T-cell (primary cell): ENCODE results near the gene RAB30. TPM values are rescaled to one million over a fixed set of nuclear protein-coding genes. Genes with fewer than 3 reads are reported as not detected.
"Not testable (repeated sequence)": the region's sequence is repeated elsewhere in the genome, so short reads cannot be mapped to it uniquely, and the experiment has no call there.

ENCODE experiments used
- ATAC-seq, 4 experiments: fragments of 200-7000 bp in 3 of 4; fragments of 150-1000 bp in 1 of 4; cut with Tn5 transposase; replicated peaks in 1 of 4; 1 replicate in 3 of 4; 2 replicates in 1 of 4; pipeline ENCODE4 v1.10.0; 2021; ENCODE audit warnings: moderate library complexity in 3 of 4, mild to moderate bottlenecking in 2 of 4, moderate number of reproducible peaks in 1 of 4
- CTCF ChIA-PET, 2 donors: fragments of 300-600 bp; sonication (Branson Sonifier 250); formaldehyde crosslinking; loops; one replicate each; lab custom pipeline; 2022; ENCODE audit warnings: antibody characterized with exemption in 2 of 2; lab: Charles Lee
- POLR2A ChIA-PET, 2 donors: fragments of 300-600 bp; sonication (Branson Sonifier 250); formaldehyde crosslinking; loops; one replicate each; lab custom pipeline; 2022; ENCODE audit warnings: antibody characterized with exemption in 2 of 2; lab: Charles Lee
- DNase-seq, 35 experiments: peaks; one replicate each; pipeline versions ENCODE4 v3.0.0 to v3.0.0-alpha.2; 2013 to 2023
- H3K27ac ChIP-seq: one replicate; pipeline ENCODE4 v1.5.1; 2013; ENCODE audit warnings: low read length
- H3K27me3 ChIP-seq, 2 experiments: replicated peaks in 1 of 2; 1 replicate in 1 of 2; 2 replicates in 1 of 2; pipeline versions ENCODE4 v1.6.1 to v1.7.0; 2013; ENCODE audit warnings: low read length in 1 of 2, mixed read lengths in 1 of 2; ENCODE audit not compliant: control insufficient read depth in 2 of 2, insufficient read depth in 2 of 2; ENCODE audit errors: extremely low read depth in 1 of 2
- H3K36me3 ChIP-seq, 2 donors: 1 replicate in 1 of 2; 2 replicates in 1 of 2; pipeline versions ENCODE4 v1.6.1 to v1.7.0; 2013; ENCODE audit warnings: low read length in 1 of 2; ENCODE audit not compliant: control insufficient read depth in 2 of 2, insufficient read depth in 1 of 2; ENCODE audit errors: extremely low read depth in 1 of 2
- H3K4me1 ChIP-seq, 2 experiments: 1 replicate in 1 of 2; 2 replicates in 1 of 2; pipeline versions ENCODE4 v1.6.1 to v1.7.0; 2013; ENCODE audit warnings: low read length in 2 of 2, mixed read lengths in 1 of 2; ENCODE audit not compliant: insufficient read depth in 2 of 2, control insufficient read depth in 1 of 2; ENCODE audit errors: extremely low read depth in 1 of 2
- H3K4me3 ChIP-seq, 2 donors: 1 replicate in 1 of 2; 2 replicates in 1 of 2; pipeline versions ENCODE4 v1.5.1 to v1.7.0; 2013; ENCODE audit warnings: mild to moderate bottlenecking in 2 of 2, low read length in 1 of 2, moderate library complexity in 1 of 2; ENCODE audit not compliant: control insufficient read depth in 1 of 2; ENCODE audit errors: extremely low read depth in 1 of 2
- H3K9me3 ChIP-seq: 2 replicates; pipeline ENCODE4 v1.7.0; 2013
- H3K27ac Mint-ChIP-seq, 2 donors: one replicate each; pipeline ENCODE4 v1.8.0; 2020 to 2021; ENCODE audit warnings: mild to moderate bottlenecking in 2 of 2, mixed read lengths in 2 of 2
- H3K27me3 Mint-ChIP-seq, 2 donors: one replicate each; pipeline ENCODE4 v1.8.0; 2021 to 2022; ENCODE audit warnings: mixed read lengths in 2 of 2
- H3K36me3 Mint-ChIP-seq: one replicate; pipeline ENCODE4 v1.8.0; 2021; ENCODE audit warnings: mixed read lengths
- H3K4me1 Mint-ChIP-seq, 3 donors: one replicate each; pipeline ENCODE4 v1.8.0; 2020 to 2022; ENCODE audit warnings: mixed read lengths in 3 of 3, mild to moderate bottlenecking in 1 of 3
- H3K4me3 Mint-ChIP-seq, 3 donors: one replicate each; pipeline ENCODE4 v1.8.0; 2020 to 2022; ENCODE audit warnings: mild to moderate bottlenecking in 3 of 3, mixed read lengths in 3 of 3, moderate library complexity in 3 of 3
- H3K9me3 Mint-ChIP-seq, 3 donors: one replicate each; pipeline ENCODE4 v1.8.0; 2020 to 2022; ENCODE audit warnings: mixed read lengths in 3 of 3
- WGBS: methylation state at CpG from one replicate; pipeline ENCODE4 v1.1.5; 2013; ENCODE audit warnings: missing lambda C conversion rate; ENCODE audit not compliant: insufficient coverage; 5-methylcytosine and 5-hydroxymethylcytosine counted together
- total RNA-seq, 35 experiments: library from RNA in 6 of 35; stranded (reverse) in 6 of 35; fragments of 120-200 nt in 1 of 35; gene quantifications; one replicate each; pipeline versions ENCODE4 v1.2.1 to v1.2.4 and lab custom pipeline; 2013 to 2026

Gene RAB30
- total RNA-seq, 5 donors from 2014 or later (not counting 1 experiment from before 2014, with no cell fraction given), result 18.6 to 44.5 (median 20.1) TPM

- Mint-ChIP-seq H3K4me3 (no peak overlapping the region), H3K27ac (no peak overlapping the region), H3K4me1 (peaks cover 13 to 20% (median 14%) of the 10 kb centered on the region in 3 donors), H3K27me3 (no peaks in the 10 kb centered on the region), H3K36me3 (no peaks in the 10 kb centered on the region), H3K9me3 (peaks cover 0 to 17% (median 5%) of the 10 kb centered on the region in 3 donors)
- peaks cover under 1% of the 10 kb centered on the region for H3K9me3 ChIP-seq
- H3K4me3 ChIP-seq, result no peak overlapping the region
- no peak for DNase-seq
- no peaks in the 10 kb centered on the region for H3K27me3 ChIP-seq
- ATAC-seq, result no peak
- ChIA-PET CTCF (interaction anchor here in 1 of 2 donors (0.7 kb wide), 1 partner anchor 17 kb away, joined by 3 read pairs; no protein-coding TSS in a partner anchor), POLR2A (no interaction called here)
- WGBS, result 87% methylated on average over 2 of the region's 2 CpGs
- H3K4me1 ChIP-seq, result no peaks in the 10 kb centered on the region
- H3K27ac ChIP-seq, result no peak overlapping the region
- no peaks in the 10 kb centered on the region for H3K36me3 ChIP-seq
These were observed 127.5 kb downstream of the RAB30 start for GRCh38 chr11:82944198-82944597.

- CTCF ChIA-PET, result interaction anchor here in 1 of 2 donors (0.7 kb wide), 1 partner anchor 16 kb away, joined by 3 read pairs; no protein-coding TSS in a partner anchor
- H3K27ac ChIP-seq, H3K9me3 ChIP-seq, H3K27me3 ChIP-seq, H3K27ac Mint-ChIP-seq, H3K4me3 Mint-ChIP-seq, DNase-seq, POLR2A ChIA-PET, H3K4me1 ChIP-seq, H3K36me3 ChIP-seq, H3K36me3 Mint-ChIP-seq, H3K27me3 Mint-ChIP-seq, ATAC-seq, H3K4me3 ChIP-seq: not testable (repeated sequence)
- WGBS, result 100% methylated on average over 1 of the region's 1 CpG
- H3K4me1 Mint-ChIP-seq, result peaks cover 13 to 20% (median 14%) of the 10 kb centered on the region in 3 donors
- H3K9me3 Mint-ChIP-seq, result peaks cover 0 to 16% (median 5%) of the 10 kb centered on the region in 3 donors
These were observed 128.3 kb downstream of the RAB30 start for GRCh38 chr11:82943430-82943829.

GRCh38 chr11:82942376-82942775 lies 129.3 kb downstream of the RAB30 start:
- H3K4me1 ChIP-seq, result no peaks in the 10 kb centered on the region
- Mint-ChIP-seq H3K36me3 (no peaks in the 10 kb centered on the region), H3K27ac (peak overlapping the region in 1 of 2 donors; percentile 28), H3K27me3 (no peaks in the 10 kb centered on the region), H3K4me1 (peaks cover 10 to 18% (median 13%) of the 10 kb centered on the region in 3 donors), H3K9me3 (peaks cover 0 to 16% (median 5%) of the 10 kb centered on the region in 3 donors), H3K4me3 (no peak overlapping the region)
- no peak overlapping the region for H3K4me3 ChIP-seq
- no peak overlapping the region for H3K27ac ChIP-seq
- DNase-seq, result no peak
- H3K36me3 ChIP-seq, result no peaks in the 10 kb centered on the region
- WGBS, result 100% methylated on average over 2 of the region's 2 CpGs
- no peaks in the 10 kb centered on the region for H3K27me3 ChIP-seq
- ChIA-PET CTCF (interaction anchor here in 1 of 2 donors (0.6 to 1.2 kb wide), 2 partner anchors 11 to 15 kb away, joined by 3 to 4 read pairs; no protein-coding TSS in a partner anchor), POLR2A (interaction anchor here in 1 of 2 donors (0.7 to 1.2 kb wide), 2 partner anchors 15 to 138 kb away, joined by 3 to 4 read pairs; no protein-coding TSS in a partner anchor)
- ATAC-seq, result no peak
- H3K9me3 ChIP-seq, result no peaks in the 10 kb centered on the region

GRCh38 chr11:82939456-82939855 lies 132.2 kb downstream of the RAB30 start:
- Histone ChIP-seq H3K4me3 (no peak overlapping the region), H3K36me3 (no peaks in the 10 kb centered on the region), H3K9me3 (no peaks in the 10 kb centered on the region), H3K4me1 (no peaks in the 10 kb centered on the region), H3K27me3 (no peaks in the 10 kb centered on the region), H3K27ac (no peak overlapping the region)
- Mint-ChIP-seq H3K4me1 (peaks cover 10 to 16% (median 13%) of the 10 kb centered on the region in 3 donors), H3K36me3 (no peaks in the 10 kb centered on the region), H3K27me3 (no peaks in the 10 kb centered on the region), H3K4me3 (no peak overlapping the region), H3K9me3 (peaks cover 0 to 16% (median 5%) of the 10 kb centered on the region in 3 donors), H3K27ac (no peak overlapping the region)
- no CpG with 5 or more reads among the region's 2 CpGs for WGBS
- ChIA-PET CTCF (interaction anchor here in 1 of 2 donors (0.6 kb wide), 1 partner anchor 172 kb away, joined by 3 read pairs; no protein-coding TSS in a partner anchor), POLR2A (no interaction called here)
- no peak for DNase-seq
- ATAC-seq, result no peak

- H3K27ac ChIP-seq, result no peak overlapping the region
- peaks cover under 1 to 7% of the 10 kb centered on the region in 2 experiments for H3K4me1 ChIP-seq
- Mint-ChIP-seq H3K36me3 (no peaks in the 10 kb centered on the region), H3K4me1 (peaks cover 21 to 28% (median 26%) of the 10 kb centered on the region in 3 donors), H3K9me3 (peaks cover 0 to 11% (median 4%) of the 10 kb centered on the region in 3 donors), H3K4me3 (no peak overlapping the region), H3K27ac (no peak overlapping the region), H3K27me3 (no peaks in the 10 kb centered on the region)
- ChIA-PET POLR2A (no interaction called here), CTCF (no interaction called here)
- no peaks in the 10 kb centered on the region for H3K27me3 ChIP-seq
- no peak for DNase-seq
- H3K36me3 ChIP-seq, result no peaks in the 10 kb centered on the region
- ATAC-seq, result no peak
- WGBS, result no CpG with 5 or more reads among the region's 2 CpGs
- no peak overlapping the region for H3K4me3 ChIP-seq
- H3K9me3 ChIP-seq, result no peaks in the 10 kb centered on the region
These were observed 134.1 kb downstream of the RAB30 start for GRCh38 chr11:82937554-82937953.

GRCh38 chr11:82936261-82936660 lies 135.4 kb downstream of the RAB30 start:
- no peak for DNase-seq
- H3K27me3 Mint-ChIP-seq, result no peaks in the 10 kb centered on the region
- no peak for ATAC-seq
- peaks cover 27 to 41% (median 31%) of the 10 kb centered on the region in 3 donors for H3K4me1 Mint-ChIP-seq
- H3K27ac Mint-ChIP-seq, result no peak overlapping the region
- H3K9me3 ChIP-seq, result no peaks in the 10 kb centered on the region
- no peaks in the 10 kb centered on the region for H3K36me3 Mint-ChIP-seq
- POLR2A ChIA-PET, result interaction anchor here in 1 of 2 donors (0.7 kb wide), 1 partner anchor 246 kb away, joined by 3 read pairs; no protein-coding TSS in a partner anchor
- no peak overlapping the region for H3K4me3 ChIP-seq
- H3K4me1 ChIP-seq, result peaks cover 8 to 15% of the 10 kb centered on the region in 2 experiments
- no CpG with 5 or more reads among the region's 3 CpGs for WGBS
- H3K9me3 Mint-ChIP-seq, result peaks cover 0 to 6% (median 4%) of the 10 kb centered on the region in 3 donors
- no peaks in the 10 kb centered on the region for H3K36me3 ChIP-seq
- H3K4me3 Mint-ChIP-seq, result no peak overlapping the region
- no peak overlapping the region for H3K27ac ChIP-seq
- CTCF ChIA-PET, result no interaction called here
- no peaks in the 10 kb centered on the region for H3K27me3 ChIP-seq
